ENCODE data around the gene CDADC1. TPM values are rescaled to one million over a fixed set of nuclear protein-coding genes. Genes with fewer than 3 reads are reported as not detected.

The CDADC1 gene
- polyA plus RNA-seq, 1 of the 3 experiments (the other 2 are of a cell fraction): 3.5 TPM

DNA sequence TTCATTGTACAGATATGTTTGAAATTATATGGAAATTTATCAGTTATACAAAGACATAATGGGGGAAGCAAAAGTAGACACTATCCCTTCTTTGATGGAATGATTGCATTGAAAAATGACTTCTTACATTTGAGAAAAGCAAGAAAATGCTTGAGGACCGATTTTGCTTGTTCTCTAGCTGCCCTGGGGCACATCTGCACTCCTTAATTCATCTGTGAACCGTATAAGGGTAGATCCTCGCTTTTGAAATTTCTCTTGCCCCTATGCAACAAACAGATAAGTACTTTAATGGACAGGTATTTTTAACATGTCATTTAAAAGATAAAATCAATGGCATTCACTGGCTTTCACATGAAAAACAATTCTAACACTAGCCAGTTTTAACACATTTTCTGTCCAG, 41.1 kb upstream of the CDADC1 start:
- peaks cover 8% of the 10 kb centered on the region for H3F3A ChIP-seq (replicated peaks; ENCODE audit: insufficient read depth)
- no peaks in the 10 kb centered on the region for H3K9me2 ChIP-seq
- H3K79me2 ChIP-seq (ENCODE audit: insufficient read depth): no peaks in the 10 kb centered on the region
- ChIA-PET POLR2A (no interaction called here), CTCF (interaction anchor here (1.5 kb wide), 1 partner anchor 74 kb away, joined by 5 read pairs; no protein-coding TSS in a partner anchor)
- H3K36me3 ChIP-seq (replicated peaks in 1 of 2; ENCODE audit: control insufficient read depth in 1 of 2, insufficient read depth in 2 of 2, low read length in 1 of 2): peaks cover 87 to 92% of the 10 kb centered on the region in 2 experiments
- H2AFZ ChIP-seq (ENCODE audit: low read depth): no peak overlapping the region
- TF ChIP-seq, protein P1, sequence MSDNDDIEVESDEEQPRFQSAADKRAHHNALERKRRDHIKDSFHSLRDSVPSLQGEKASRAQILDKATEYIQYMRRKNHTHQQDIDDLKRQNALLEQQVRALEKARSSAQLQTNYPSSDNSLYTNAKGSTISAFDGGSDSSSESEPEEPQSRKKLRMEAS (IDR thresholded peaks at IDR 0.05; ENCODE audit: low read depth): no peak
- TF ChIP-seq YY1 (IDR thresholded peaks at IDR 0.05; ENCODE audit: low read depth): no peak
- TF ChIP-seq, protein P2, sequence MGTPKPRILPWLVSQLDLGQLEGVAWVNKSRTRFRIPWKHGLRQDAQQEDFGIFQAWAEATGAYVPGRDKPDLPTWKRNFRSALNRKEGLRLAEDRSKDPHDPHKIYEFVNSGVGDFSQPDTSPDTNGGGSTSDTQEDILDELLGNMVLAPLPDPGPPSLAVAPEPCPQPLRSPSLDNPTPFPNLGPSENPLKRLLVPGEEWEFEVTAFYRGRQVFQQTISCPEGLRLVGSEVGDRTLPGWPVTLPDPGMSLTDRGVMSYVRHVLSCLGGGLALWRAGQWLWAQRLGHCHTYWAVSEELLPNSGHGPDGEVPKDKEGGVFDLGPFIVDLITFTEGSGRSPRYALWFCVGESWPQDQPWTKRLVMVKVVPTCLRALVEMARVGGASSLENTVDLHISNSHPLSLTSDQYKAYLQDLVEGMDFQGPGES (IDR thresholded peaks at IDR 0.05; ENCODE audit: low read depth, low read length): no peak
- no peak for TF ChIP-seq POLR2AphosphoS5 (IDR thresholded peaks at IDR 0.05; ENCODE audit: low read depth, low read length)
- TF ChIP-seq, protein P3, sequence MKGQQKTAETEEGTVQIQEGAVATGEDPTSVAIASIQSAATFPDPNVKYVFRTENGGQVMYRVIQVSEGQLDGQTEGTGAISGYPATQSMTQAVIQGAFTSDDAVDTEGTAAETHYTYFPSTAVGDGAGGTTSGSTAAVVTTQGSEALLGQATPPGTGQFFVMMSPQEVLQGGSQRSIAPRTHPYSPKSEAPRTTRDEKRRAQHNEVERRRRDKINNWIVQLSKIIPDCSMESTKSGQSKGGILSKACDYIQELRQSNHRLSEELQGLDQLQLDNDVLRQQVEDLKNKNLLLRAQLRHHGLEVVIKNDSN (IDR thresholded peaks at IDR 0.05; ENCODE audit: borderline replicate concordance, low read depth): no peak
- no peak for TF ChIP-seq TEAD4 (IDR thresholded peaks at IDR 0.05; ENCODE audit: borderline replicate concordance, insufficient read depth)
- TF ChIP-seq NFIC (IDR thresholded peaks at IDR 0.05; ENCODE audit: borderline replicate concordance): no peak
- no peak for TF ChIP-seq GABPA (IDR thresholded peaks at IDR 0.05; ENCODE audit: low read depth)
- TF ChIP-seq TCF12 (IDR thresholded peaks at IDR 0.05): no peak
- no peak for TF ChIP-seq MXI1 (IDR thresholded peaks at IDR 0.05; ENCODE audit: low read depth, low read length)
- TF ChIP-seq FOSL2 (IDR thresholded peaks at IDR 0.05; ENCODE audit: borderline replicate concordance, low read depth): no peak
- TF ChIP-seq CHD2 (IDR thresholded peaks at IDR 0.05; ENCODE audit: low read length, partially characterized antibody): no peak
- TF ChIP-seq, protein P4, sequence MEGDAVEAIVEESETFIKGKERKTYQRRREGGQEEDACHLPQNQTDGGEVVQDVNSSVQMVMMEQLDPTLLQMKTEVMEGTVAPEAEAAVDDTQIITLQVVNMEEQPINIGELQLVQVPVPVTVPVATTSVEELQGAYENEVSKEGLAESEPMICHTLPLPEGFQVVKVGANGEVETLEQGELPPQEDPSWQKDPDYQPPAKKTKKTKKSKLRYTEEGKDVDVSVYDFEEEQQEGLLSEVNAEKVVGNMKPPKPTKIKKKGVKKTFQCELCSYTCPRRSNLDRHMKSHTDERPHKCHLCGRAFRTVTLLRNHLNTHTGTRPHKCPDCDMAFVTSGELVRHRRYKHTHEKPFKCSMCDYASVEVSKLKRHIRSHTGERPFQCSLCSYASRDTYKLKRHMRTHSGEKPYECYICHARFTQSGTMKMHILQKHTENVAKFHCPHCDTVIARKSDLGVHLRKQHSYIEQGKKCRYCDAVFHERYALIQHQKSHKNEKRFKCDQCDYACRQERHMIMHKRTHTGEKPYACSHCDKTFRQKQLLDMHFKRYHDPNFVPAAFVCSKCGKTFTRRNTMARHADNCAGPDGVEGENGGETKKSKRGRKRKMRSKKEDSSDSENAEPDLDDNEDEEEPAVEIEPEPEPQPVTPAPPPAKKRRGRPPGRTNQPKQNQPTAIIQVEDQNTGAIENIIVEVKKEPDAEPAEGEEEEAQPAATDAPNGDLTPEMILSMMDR (IDR thresholded peaks at IDR 0.05): no peak
- TF ChIP-seq, protein P5, sequence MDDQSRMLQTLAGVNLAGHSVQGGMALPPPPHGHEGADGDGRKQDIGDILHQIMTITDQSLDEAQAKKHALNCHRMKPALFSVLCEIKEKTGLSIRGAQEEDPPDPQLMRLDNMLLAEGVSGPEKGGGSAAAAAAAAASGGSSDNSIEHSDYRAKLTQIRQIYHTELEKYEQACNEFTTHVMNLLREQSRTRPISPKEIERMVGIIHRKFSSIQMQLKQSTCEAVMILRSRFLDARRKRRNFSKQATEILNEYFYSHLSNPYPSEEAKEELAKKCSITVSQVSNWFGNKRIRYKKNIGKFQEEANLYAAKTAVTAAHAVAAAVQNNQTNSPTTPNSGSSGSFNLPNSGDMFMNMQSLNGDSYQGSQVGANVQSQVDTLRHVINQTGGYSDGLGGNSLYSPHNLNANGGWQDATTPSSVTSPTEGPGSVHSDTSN (IDR thresholded peaks at IDR 0.05): no peak
- no peak for TF ChIP-seq EP300 (IDR thresholded peaks at IDR 0.05; ENCODE audit: borderline replicate concordance in 1 of 2, low read depth in 1 of 2, low read length in 1 of 2)
- no peak for TF ChIP-seq SMC3 (IDR thresholded peaks at IDR 0.05; ENCODE audit: low read depth, low read length)
- no peak for TF ChIP-seq RXRA (IDR thresholded peaks at IDR 0.05; ENCODE audit: borderline replicate concordance, low read depth)
- no peaks in the 10 kb centered on the region for H3K9me3 ChIP-seq
- no peak overlapping the region for H3K27ac ChIP-seq (ENCODE audit: low read depth in 2 of 2, low read length in 1 of 2)
- no peak overlapping the region for H3K4me2 ChIP-seq
- 74% methylated on average over 3 of the region's 3 CpGs for WGBS (ENCODE audit: low lambda C conversion rate)
- DNase-seq: no peak
- no peak overlapping the region for H3K4me3 ChIP-seq (ENCODE audit: low read depth in 2 of 2, low read length in 1 of 2)
- H3K27me3 ChIP-seq (ENCODE audit: insufficient read depth): no peaks in the 10 kb centered on the region
- no peaks in the 10 kb centered on the region for H4K20me1 ChIP-seq (ENCODE audit: insufficient read depth)
- H3K4me1 ChIP-seq (ENCODE audit: control insufficient read depth in 1 of 2, insufficient read depth in 2 of 2, low read depth in 1 of 2, low read length in 1 of 2): no peaks in the 10 kb centered on the region
- no peak overlapping the region for H3K9ac ChIP-seq

Data from SK-N-SH (cell line).